NCI-H748 (cell line): ENCODE results near the gene C17orf113.
"Not testable (repeated sequence)": the region's sequence is repeated elsewhere in the genome, so short reads cannot be mapped to it uniquely, and the experiment has no call there.

ENCODE experiments used
- DNase-seq: peaks from one replicate; lab custom pipeline; 2025; ENCODE audit not compliant: unreplicated experiment; lab: John Stamatoyannopoulos, UW

The C17orf113 gene

GRCh38 chr17:42017866-42018200 lies 32.6 kb downstream of the C17orf113 start:
- no peak for DNase-seq

GRCh38 chr17:42016941-42017865 lies 33.2 kb downstream of the C17orf113 start, which contains the start of gene DNAJC7:
Gene DNAJC7 (minus strand): TSS chr17:42017439. CDS start chr17:42017416, 23 bp downstream.
- DNase-seq: peak; percentile 96

- DNase-seq: peak; percentile 30
Observed at GRCh38 chr17:42016411-42016831, 34.0 kb downstream of the C17orf113 start.

- DNase-seq: not testable (repeated sequence)
Observed at GRCh38 chr17:42013740-42014139, 36.7 kb downstream of the C17orf113 start.

- DNase-seq: not testable (repeated sequence)
Observed at GRCh38 chr17:42012363-42012762, 38.0 kb downstream of the C17orf113 start.

GRCh38 chr17:42010898-42011516 lies 39.4 kb downstream of the C17orf113 start:
- no peak for DNase-seq

- DNase-seq: not testable (repeated sequence)
Observed at GRCh38 chr17:42010266-42010680, 40.1 kb downstream of the C17orf113 start.

- DNase-seq: no peak
Observed at GRCh38 chr17:42009170-42009569, 41.2 kb downstream of the C17orf113 start.

GRCh38 chr17:42005166-42005565 lies 45.2 kb downstream of the C17orf113 start:
- DNase-seq: no peak

GRCh38 chr17:42002792-42003301 lies 47.6 kb downstream of the C17orf113 start:
- no peak for DNase-seq

- no peak for DNase-seq
Observed at GRCh38 chr17:42002175-42002791, 48.1 kb downstream of the C17orf113 start.

- DNase-seq: no peak
Observed at GRCh38 chr17:42001729-42002128, 48.7 kb downstream of the C17orf113 start.

- no peak for DNase-seq
Observed at GRCh38 chr17:42000413-42001133, 49.8 kb downstream of the C17orf113 start.

GRCh38 chr17:41998497-41998896 lies 51.9 kb downstream of the C17orf113 start:
- DNase-seq: no peak

GRCh38 chr17:41996855-41997164 lies 53.6 kb downstream of the C17orf113 start:
- no peak for DNase-seq

- no peak for DNase-seq
Observed at GRCh38 chr17:41992576-41992975, 57.8 kb downstream of the C17orf113 start.

- no peak for DNase-seq
Observed at GRCh38 chr17:41989702-41990419, 60.5 kb downstream of the C17orf113 start.

GRCh38 chr17:41988418-41988817 lies 62.0 kb downstream of the C17orf113 start:
- no peak for DNase-seq
